Ishikawa (cell line): ENCODE results near the gene MYO7A.

Source experiments
- CEBPB ChIP-seq: IDR thresholded peaks from 2 replicates; pipeline ENCODE4 v1.6.1; 2012
- CREB1 ChIP-seq: IDR thresholded peaks from 2 replicates; pipeline ENCODE4 v1.6.1; 2012; ENCODE audit warnings: low read depth
- EGR1 ChIP-seq: IDR thresholded peaks from 2 replicates; pipeline ENCODE4 v1.6.1; 2012
- EP300 ChIP-seq: IDR thresholded peaks from 2 replicates; pipeline ENCODE4 v1.6.1; 2012; ENCODE audit warnings: borderline replicate concordance
- FOXM1 ChIP-seq: IDR thresholded peaks from 2 replicates; pipeline ENCODE4 v1.6.1; 2012; ENCODE audit warnings: low read depth, borderline replicate concordance
- MAX ChIP-seq: IDR thresholded peaks from 2 replicates; pipeline ENCODE4 v1.6.1; 2012
- NFIC ChIP-seq: IDR thresholded peaks from 2 replicates; pipeline ENCODE4 v1.6.1; 2012
- RAD21 ChIP-seq: IDR thresholded peaks from 2 replicates; pipeline ENCODE4 v1.6.1; 2012; ENCODE audit warnings: low read depth
- TAF1 ChIP-seq: IDR thresholded peaks from 2 replicates; pipeline ENCODE4 v1.6.1; 2012; ENCODE audit warnings: low read depth, mild to moderate bottlenecking
- TCF12 ChIP-seq: IDR thresholded peaks from 2 replicates; pipeline ENCODE4 v1.6.1; 2012; ENCODE audit warnings: low read depth
- TEAD4 ChIP-seq: IDR thresholded peaks from 2 replicates; pipeline ENCODE4 v1.6.1; 2012
- USF1 ChIP-seq: IDR thresholded peaks from 2 replicates; pipeline ENCODE4 v1.6.1; 2012
- YY1 ChIP-seq: IDR thresholded peaks from 2 replicates; pipeline ENCODE4 v1.6.1; 2012; ENCODE audit warnings: low read depth
- ZBTB7A ChIP-seq: IDR thresholded peaks from 2 replicates; pipeline ENCODE4 v1.6.1; 2012; ENCODE audit warnings: low read depth
- TF ChIP-seq, protein P1 (sequence below): IDR thresholded peaks from 2 replicates; pipeline ENCODE4 v1.6.1; 2012; ENCODE audit warnings: low read depth, mild to moderate bottlenecking

The MYO7A gene

DNA sequence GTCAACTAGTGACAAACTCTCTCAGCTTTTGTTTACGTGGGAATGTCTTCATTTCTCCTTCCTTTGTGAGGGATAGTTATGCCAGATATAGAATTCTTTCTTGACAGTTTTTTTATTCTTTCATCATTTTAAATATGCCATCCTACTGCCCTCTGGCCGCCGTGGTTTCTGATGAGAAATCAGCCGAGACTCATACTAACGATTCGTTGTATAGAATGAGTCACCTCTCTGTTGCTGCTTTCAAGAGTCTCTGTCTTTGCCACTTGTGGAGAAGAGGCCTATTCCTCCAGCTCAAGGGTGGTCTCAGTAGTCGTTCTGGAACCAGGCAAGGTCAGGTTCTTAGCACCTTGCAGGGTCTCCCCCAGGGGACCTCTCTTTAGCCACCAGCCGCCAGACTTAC lies 8.0 kb downstream of the MYO7A start:
- no peak for TF ChIP-seq TAF1
- no peak for TF ChIP-seq EGR1
- TF ChIP-seq YY1, result no peak
- TF ChIP-seq RAD21, result no peak
- no peak for TF ChIP-seq ZBTB7A
- no peak for TF ChIP-seq TCF12
- TF ChIP-seq MAX, result no peak
- no peak for TF ChIP-seq FOXM1
- TF ChIP-seq CEBPB, result no peak
- TF ChIP-seq NFIC, result no peak
- no peak for TF ChIP-seq TEAD4
- TF ChIP-seq CREB1, result no peak
- no peak for TF ChIP-seq EP300
- TF ChIP-seq USF1, result no peak

- TF ChIP-seq TEAD4 (no peak), TAF1 (no peak), CEBPB (no peak), YY1 (no peak), NFIC (no peak), ZBTB7A (no peak), USF1 (no peak), EGR1 (no peak), MAX (no peak), CREB1 (no peak)
- TF ChIP-seq, protein P1, sequence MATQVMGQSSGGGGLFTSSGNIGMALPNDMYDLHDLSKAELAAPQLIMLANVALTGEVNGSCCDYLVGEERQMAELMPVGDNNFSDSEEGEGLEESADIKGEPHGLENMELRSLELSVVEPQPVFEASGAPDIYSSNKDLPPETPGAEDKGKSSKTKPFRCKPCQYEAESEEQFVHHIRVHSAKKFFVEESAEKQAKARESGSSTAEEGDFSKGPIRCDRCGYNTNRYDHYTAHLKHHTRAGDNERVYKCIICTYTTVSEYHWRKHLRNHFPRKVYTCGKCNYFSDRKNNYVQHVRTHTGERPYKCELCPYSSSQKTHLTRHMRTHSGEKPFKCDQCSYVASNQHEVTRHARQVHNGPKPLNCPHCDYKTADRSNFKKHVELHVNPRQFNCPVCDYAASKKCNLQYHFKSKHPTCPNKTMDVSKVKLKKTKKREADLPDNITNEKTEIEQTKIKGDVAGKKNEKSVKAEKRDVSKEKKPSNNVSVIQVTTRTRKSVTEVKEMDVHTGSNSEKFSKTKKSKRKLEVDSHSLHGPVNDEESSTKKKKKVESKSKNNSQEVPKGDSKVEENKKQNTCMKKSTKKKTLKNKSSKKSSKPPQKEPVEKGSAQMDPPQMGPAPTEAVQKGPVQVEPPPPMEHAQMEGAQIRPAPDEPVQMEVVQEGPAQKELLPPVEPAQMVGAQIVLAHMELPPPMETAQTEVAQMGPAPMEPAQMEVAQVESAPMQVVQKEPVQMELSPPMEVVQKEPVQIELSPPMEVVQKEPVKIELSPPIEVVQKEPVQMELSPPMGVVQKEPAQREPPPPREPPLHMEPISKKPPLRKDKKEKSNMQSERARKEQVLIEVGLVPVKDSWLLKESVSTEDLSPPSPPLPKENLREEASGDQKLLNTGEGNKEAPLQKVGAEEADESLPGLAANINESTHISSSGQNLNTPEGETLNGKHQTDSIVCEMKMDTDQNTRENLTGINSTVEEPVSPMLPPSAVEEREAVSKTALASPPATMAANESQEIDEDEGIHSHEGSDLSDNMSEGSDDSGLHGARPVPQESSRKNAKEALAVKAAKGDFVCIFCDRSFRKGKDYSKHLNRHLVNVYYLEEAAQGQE, result no peak; the same call in 1 of the 2 replicates
These were observed 8.9 kb downstream of the MYO7A start for GRCh38 chr11:77136784-77137420.

GRCh38 chr11:77137421-77137820 lies 9.4 kb downstream of the MYO7A start:
- no peak for TF ChIP-seq CREB1

DNA sequence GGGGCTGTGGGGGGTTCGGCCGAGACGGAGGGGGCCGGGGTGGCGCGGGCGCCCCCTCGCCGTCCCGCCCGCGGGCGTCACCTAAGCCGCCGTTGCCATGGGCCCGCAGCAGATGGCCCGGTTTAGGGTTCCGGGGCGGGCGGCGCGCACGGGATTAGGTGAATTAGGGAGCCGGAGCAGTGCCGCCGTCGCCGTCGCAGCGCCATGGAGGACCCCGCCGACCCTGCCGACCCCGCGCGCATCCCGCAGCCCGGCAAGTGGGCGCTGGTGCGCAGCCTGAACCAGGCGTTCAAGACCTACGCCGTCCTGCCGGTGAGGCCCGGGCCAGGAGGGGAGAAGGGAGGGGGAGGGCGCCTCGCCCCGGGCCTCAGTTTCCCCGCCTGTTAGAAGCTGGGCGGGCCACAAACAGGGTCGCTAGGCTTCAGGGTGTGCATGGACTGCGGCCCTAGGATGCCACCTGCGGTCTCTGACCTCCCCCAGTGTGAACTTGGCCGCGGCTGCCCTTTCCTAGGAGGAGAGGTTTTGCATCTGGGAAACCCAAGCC lies 10.1 kb downstream of the MYO7A start:
- TF ChIP-seq, protein P1, result no peak
- no peak for TF ChIP-seq CEBPB
- no peak for TF ChIP-seq EGR1
- no peak for TF ChIP-seq TEAD4
- no peak for TF ChIP-seq EP300
- no peak for TF ChIP-seq YY1
- no peak for TF ChIP-seq ZBTB7A

- TF ChIP-seq TAF1, result no peak
- TF ChIP-seq EP300, result no peak
- no peak for TF ChIP-seq EGR1
- TF ChIP-seq, protein P1, result no peak
- no peak for TF ChIP-seq CEBPB
- no peak for TF ChIP-seq CREB1
- no peak for TF ChIP-seq ZBTB7A
- no peak for TF ChIP-seq RAD21
- TF ChIP-seq FOXM1, result no peak
- TF ChIP-seq MAX, result no peak
- no peak for TF ChIP-seq YY1
- no peak for TF ChIP-seq TCF12
- TF ChIP-seq TEAD4, result no peak
These were observed 11.2 kb downstream of the MYO7A start for GRCh38 chr11:77139201-77139600.
